Transverse colon (tissue), 3 donors: Measurements from ENCODE around the gene SUSD6.

Experiments used
- EP300 ChIP-seq: sonication (generic); formaldehyde crosslinking; IDR thresholded peaks from one replicate; pipeline ENCODE4 v1.6.1; 2017; ENCODE audit warnings: antibody characterized with exemption, low read depth
- POLR2A ChIP-seq: fragments of 450-650 bp; IDR thresholded peaks from one replicate; pipeline ENCODE4 v1.6.1; 2016; ENCODE audit warnings: antibody characterized with exemption, mild to moderate bottlenecking, moderate library complexity
- TF ChIP-seq, protein P1 (sequence below), 5 experiments: fragments of 200-600 bp in 3 of 5; fragments of 450-650 bp in 2 of 5; sonication (generic) in 3 of 5; IDR thresholded peaks; 1 replicate in 2 of 5; 2 replicates in 3 of 5; pipeline ENCODE4 v1.5.1; 2016 to 2017; ENCODE audit warnings: antibody characterized with exemption in 5 of 5, inconsistent platforms in 3 of 5, mild to moderate bottlenecking in 2 of 5, moderate library complexity in 1 of 5

DNA sequence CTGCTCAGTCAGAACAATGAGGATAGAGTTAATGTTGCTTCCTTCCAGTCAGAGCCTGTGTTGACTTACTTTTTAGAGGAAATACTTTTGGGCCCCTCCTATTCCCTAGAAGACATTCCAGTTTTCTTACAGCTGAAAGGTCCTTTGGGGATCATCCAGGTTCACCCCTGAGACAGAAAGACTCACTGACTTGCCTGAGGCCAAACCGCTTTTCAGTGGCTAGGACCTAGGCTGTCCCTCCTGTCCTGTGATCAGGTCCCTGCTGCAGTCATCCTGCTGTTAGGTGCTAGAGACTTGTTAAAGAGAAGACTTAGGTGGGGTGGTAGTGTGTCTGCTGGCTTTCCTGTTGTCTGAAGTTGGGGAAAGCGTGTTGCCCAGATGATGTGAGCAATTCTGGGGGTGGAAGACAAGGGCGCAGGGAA, 39.6 kb downstream of the SUSD6 start:
- TF ChIP-seq, protein P1, sequence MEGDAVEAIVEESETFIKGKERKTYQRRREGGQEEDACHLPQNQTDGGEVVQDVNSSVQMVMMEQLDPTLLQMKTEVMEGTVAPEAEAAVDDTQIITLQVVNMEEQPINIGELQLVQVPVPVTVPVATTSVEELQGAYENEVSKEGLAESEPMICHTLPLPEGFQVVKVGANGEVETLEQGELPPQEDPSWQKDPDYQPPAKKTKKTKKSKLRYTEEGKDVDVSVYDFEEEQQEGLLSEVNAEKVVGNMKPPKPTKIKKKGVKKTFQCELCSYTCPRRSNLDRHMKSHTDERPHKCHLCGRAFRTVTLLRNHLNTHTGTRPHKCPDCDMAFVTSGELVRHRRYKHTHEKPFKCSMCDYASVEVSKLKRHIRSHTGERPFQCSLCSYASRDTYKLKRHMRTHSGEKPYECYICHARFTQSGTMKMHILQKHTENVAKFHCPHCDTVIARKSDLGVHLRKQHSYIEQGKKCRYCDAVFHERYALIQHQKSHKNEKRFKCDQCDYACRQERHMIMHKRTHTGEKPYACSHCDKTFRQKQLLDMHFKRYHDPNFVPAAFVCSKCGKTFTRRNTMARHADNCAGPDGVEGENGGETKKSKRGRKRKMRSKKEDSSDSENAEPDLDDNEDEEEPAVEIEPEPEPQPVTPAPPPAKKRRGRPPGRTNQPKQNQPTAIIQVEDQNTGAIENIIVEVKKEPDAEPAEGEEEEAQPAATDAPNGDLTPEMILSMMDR (IDR thresholded peaks at IDR 0.05), result no peak
- TF ChIP-seq POLR2A, result no peak
- TF ChIP-seq EP300, result no peak
